Testis (tissue), 2 donors: Measurements from ENCODE around the gene ARHGEF9.

ENCODE experiments used
- POLR2A ChIP-seq: fragments of 450-650 bp; IDR thresholded peaks from one replicate; pipeline ENCODE4 v1.6.1; 2017; ENCODE audit warnings: antibody characterized with exemption, mild to moderate bottlenecking, moderate library complexity
- TF ChIP-seq, protein P1 (sequence below), 3 experiments: fragments of 450-650 bp in 2 of 3; fragments of 200-600 bp in 1 of 3; sonication (generic) in 1 of 3; IDR thresholded peaks; one replicate each; pipeline ENCODE4 v1.5.1; 2016 to 2019; ENCODE audit warnings: antibody characterized with exemption in 3 of 3, mild to moderate bottlenecking in 2 of 3, moderate library complexity in 1 of 3

DNA sequence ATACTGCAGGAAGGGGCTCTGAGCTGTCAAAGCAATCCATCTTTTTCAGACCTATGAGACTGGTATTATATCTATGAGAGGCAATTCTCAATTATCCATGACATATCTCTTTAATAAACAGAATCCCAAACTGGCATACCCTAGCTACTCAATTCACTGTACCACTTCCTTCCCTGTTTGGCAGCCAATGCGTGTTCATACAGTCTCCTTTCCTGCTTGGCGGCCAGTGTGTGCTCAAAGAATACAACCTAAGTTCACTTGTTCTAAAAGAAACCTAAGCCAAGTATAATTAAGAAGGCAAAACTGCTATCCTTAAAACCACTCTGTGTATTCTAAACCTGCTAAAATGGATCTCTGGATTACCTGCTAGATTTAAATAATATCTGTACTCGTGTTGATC, 38.3 kb downstream of the ARHGEF9 start:
- TF ChIP-seq, protein P1, sequence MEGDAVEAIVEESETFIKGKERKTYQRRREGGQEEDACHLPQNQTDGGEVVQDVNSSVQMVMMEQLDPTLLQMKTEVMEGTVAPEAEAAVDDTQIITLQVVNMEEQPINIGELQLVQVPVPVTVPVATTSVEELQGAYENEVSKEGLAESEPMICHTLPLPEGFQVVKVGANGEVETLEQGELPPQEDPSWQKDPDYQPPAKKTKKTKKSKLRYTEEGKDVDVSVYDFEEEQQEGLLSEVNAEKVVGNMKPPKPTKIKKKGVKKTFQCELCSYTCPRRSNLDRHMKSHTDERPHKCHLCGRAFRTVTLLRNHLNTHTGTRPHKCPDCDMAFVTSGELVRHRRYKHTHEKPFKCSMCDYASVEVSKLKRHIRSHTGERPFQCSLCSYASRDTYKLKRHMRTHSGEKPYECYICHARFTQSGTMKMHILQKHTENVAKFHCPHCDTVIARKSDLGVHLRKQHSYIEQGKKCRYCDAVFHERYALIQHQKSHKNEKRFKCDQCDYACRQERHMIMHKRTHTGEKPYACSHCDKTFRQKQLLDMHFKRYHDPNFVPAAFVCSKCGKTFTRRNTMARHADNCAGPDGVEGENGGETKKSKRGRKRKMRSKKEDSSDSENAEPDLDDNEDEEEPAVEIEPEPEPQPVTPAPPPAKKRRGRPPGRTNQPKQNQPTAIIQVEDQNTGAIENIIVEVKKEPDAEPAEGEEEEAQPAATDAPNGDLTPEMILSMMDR (IDR thresholded peaks at IDR 0.05): no peak
- no peak for TF ChIP-seq POLR2A
